SK-N-MC (cell line): ENCODE measurements around the gene RYR2.

Source experiments
- DNase-seq: peaks from one replicate; pipeline ENCODE4 v3.0.0-alpha.2; 2011; ENCODE audit warnings: low read depth, low spot score
- H3K27ac ChIP-seq: fragments of 200-600 bp; sonication (generic); 2 replicates; pipeline ENCODE4 v1.5.1; 2016; ENCODE audit warnings: mixed run types
- H3K36me3 ChIP-seq: fragments of 200-600 bp; sonication (generic); 2 replicates; pipeline ENCODE4 v1.6.1; 2017; ENCODE audit warnings: antibody characterized with exemption, low read length, mixed read lengths; ENCODE audit not compliant: insufficient read depth
- H3K4me3 ChIP-seq: fragments of 200-600 bp; sonication (generic); 2 replicates; pipeline ENCODE4 v1.5.1; 2016
- H3K9ac ChIP-seq: fragments of 200-600 bp; sonication (generic); 2 replicates; pipeline ENCODE4 v1.8.0; 2017; ENCODE audit warnings: mixed run types, mixed read lengths; ENCODE audit not compliant: insufficient read length
- H3K9me3 ChIP-seq: fragments of 200-600 bp; sonication (generic); 2 replicates; pipeline ENCODE4 v1.6.1; 2017; ENCODE audit warnings: low read depth, mild to moderate bottlenecking, antibody characterized with exemption, low read length, moderate library complexity, mixed read lengths
- EZH2 ChIP-seq: fragments of 200-600 bp; sonication (generic); IDR thresholded peaks from one replicate; pipeline ENCODE4 v1.6.1; 2017; ENCODE audit warnings: antibody characterized with exemption
- FOXP2 ChIP-seq: optimal IDR thresholded peaks from 2 replicates; pipeline ENCODE3; 2011; ENCODE audit warnings: mild to moderate bottlenecking, moderate library complexity; ENCODE audit not compliant: insufficient read depth; ENCODE audit errors: extremely low read length, control extremely low read depth
- POLR2AphosphoS5 ChIP-seq: IDR thresholded peaks from 2 replicates; pipeline ENCODE4 v1.6.1; 2012; ENCODE audit warnings: mild to moderate bottlenecking, low read depth, low read length, borderline replicate concordance

The RYR2 gene

GRCh38 chr1:237864338-237865244 lies 822.6 kb downstream of the RYR2 start:
- Histone ChIP-seq H3K9ac (no peak overlapping the region), H3K27ac (no peak overlapping the region), H3K36me3 (no peaks in the 10 kb centered on the region), H3K9me3 (no peaks in the 10 kb centered on the region), H3K4me3 (peak overlapping the region; percentile 67)
- no peak for DNase-seq
- TF ChIP-seq EZH2 = no peak
- no peak for TF ChIP-seq POLR2AphosphoS5
- TF ChIP-seq FOXP2 = no peak

- H3K9me3 ChIP-seq = no peaks in the 10 kb centered on the region
- H3K27ac ChIP-seq = no peak overlapping the region
- no peak overlapping the region for H3K4me3 ChIP-seq
- H3K9ac ChIP-seq = no peak overlapping the region
- no peak for DNase-seq
- no peak for TF ChIP-seq EZH2
- TF ChIP-seq FOXP2 = no peak
- TF ChIP-seq POLR2AphosphoS5 = no peak
- H3K36me3 ChIP-seq = no peaks in the 10 kb centered on the region
These were observed 825.5 kb downstream of the RYR2 start for GRCh38 chr1:237867380-237867888.

- DNase-seq = no peak
- no peaks in the 10 kb centered on the region for H3K36me3 ChIP-seq
- no peaks in the 10 kb centered on the region for H3K9me3 ChIP-seq
- H3K4me3 ChIP-seq = no peak overlapping the region
- H3K27ac ChIP-seq = no peak overlapping the region
- TF ChIP-seq POLR2AphosphoS5 = no peak
- no peak for TF ChIP-seq EZH2
- no peak for TF ChIP-seq FOXP2
- no peak overlapping the region for H3K9ac ChIP-seq
These were observed 827.0 kb downstream of the RYR2 start for GRCh38 chr1:237868817-237869600.

- TF ChIP-seq FOXP2 (no peak), POLR2AphosphoS5 (no peak), EZH2 (no peak)
- no peak overlapping the region for H3K4me3 ChIP-seq
- DNase-seq = no peak
- no peaks in the 10 kb centered on the region for H3K36me3 ChIP-seq
- H3K27ac ChIP-seq = no peak overlapping the region
- no peak overlapping the region for H3K9ac ChIP-seq
- H3K9me3 ChIP-seq = no peaks in the 10 kb centered on the region
These were observed 831.7 kb downstream of the RYR2 start for GRCh38 chr1:237873487-237874211.

- no peaks in the 10 kb centered on the region for H3K9me3 ChIP-seq
- TF ChIP-seq EZH2 = no peak
- TF ChIP-seq FOXP2 = no peak
- TF ChIP-seq POLR2AphosphoS5 = no peak
- H3K4me3 ChIP-seq = no peak overlapping the region
- H3K36me3 ChIP-seq = no peaks in the 10 kb centered on the region
- no peak for DNase-seq
- no peak overlapping the region for H3K27ac ChIP-seq
- H3K9ac ChIP-seq = no peak overlapping the region
These were observed 833.3 kb downstream of the RYR2 start for GRCh38 chr1:237875291-237875690.

- DNase-seq = no peak
- H3K9me3 ChIP-seq = no peaks in the 10 kb centered on the region
- H3K27ac ChIP-seq = no peak overlapping the region
- no peaks in the 10 kb centered on the region for H3K36me3 ChIP-seq
- no peak overlapping the region for H3K4me3 ChIP-seq
- TF ChIP-seq EZH2 = no peak
- TF ChIP-seq POLR2AphosphoS5 = no peak
- no peak for TF ChIP-seq FOXP2
- no peak overlapping the region for H3K9ac ChIP-seq
These were observed 835.6 kb downstream of the RYR2 start for GRCh38 chr1:237877631-237878030.

- H3K9me3 ChIP-seq = no peaks in the 10 kb centered on the region
- no peak overlapping the region for H3K27ac ChIP-seq
- no peak for DNase-seq
- TF ChIP-seq POLR2AphosphoS5 (no peak), EZH2 (no peak), FOXP2 (no peak)
- no peak overlapping the region for H3K9ac ChIP-seq
- H3K4me3 ChIP-seq = no peak overlapping the region
- no peaks in the 10 kb centered on the region for H3K36me3 ChIP-seq
These were observed 836.4 kb downstream of the RYR2 start for GRCh38 chr1:237878406-237878805.
